ENCODE results near the gene GADL1. TPM values are rescaled to one million over a fixed set of nuclear protein-coding genes. Genes with fewer than 3 reads are reported as not detected.

The GADL1 gene
- polyA plus RNA-seq, 6 donors from 2014 or later, result not detected

- Mint-ChIP-seq H3K9me3 (no peaks in the 10 kb centered on the region), H3K27me3 (no peaks in the 10 kb centered on the region), H3K27ac (no peak overlapping the region), H3K36me3 (no peaks in the 10 kb centered on the region), H3K4me1 (no peaks in the 10 kb centered on the region), H3K4me3 (no peak overlapping the region)
- DNase-seq (no peak), ATAC-seq (ENCODE audit: low read depth in 2 of 2) (no peak)
Measured at GRCh38 chr3:30913176-30913575, 18.7 kb upstream of the GADL1 start.

GRCh38 chr3:30912301-30912700 lies 17.8 kb upstream of the GADL1 start:
- Mint-ChIP-seq H3K27me3 (no peaks in the 10 kb centered on the region), H3K4me3 (no peak overlapping the region), H3K27ac (no peak overlapping the region), H3K36me3 (no peaks in the 10 kb centered on the region), H3K4me1 (no peaks in the 10 kb centered on the region), H3K9me3 (no peaks in the 10 kb centered on the region)
- no peak for DNase-seq
- no peak for ATAC-seq (ENCODE audit: low read depth in 2 of 2)

GRCh38 chr3:30908456-30909037 lies 14.1 kb upstream of the GADL1 start:
- no peak overlapping the region for H3K4me3 Mint-ChIP-seq
- DNase-seq (no peak), ATAC-seq (ENCODE audit: low read depth in 2 of 2) (no peak)
- no peaks in the 10 kb centered on the region for H3K4me1 Mint-ChIP-seq
- H3K9me3 Mint-ChIP-seq, result no peaks in the 10 kb centered on the region
- H3K36me3 Mint-ChIP-seq, result no peaks in the 10 kb centered on the region
- H3K27ac Mint-ChIP-seq, result no peak overlapping the region
- H3K27me3 Mint-ChIP-seq, result no peaks in the 10 kb centered on the region

GRCh38 chr3:30904996-30905395 lies 10.5 kb upstream of the GADL1 start:
- H3K9me3 Mint-ChIP-seq, result no peaks in the 10 kb centered on the region
- ATAC-seq (ENCODE audit: low read depth in 2 of 2), result no peak

GRCh38 chr3:30895329-30895728 lies 868 bp upstream of the GADL1 start:
- peak overlapping the region in 4 of 8 donors; percentile 13 to 62 (median 45) for H3K4me3 Mint-ChIP-seq
- H3K36me3 Mint-ChIP-seq, result no peaks in the 10 kb centered on the region
- peaks cover 10 to 14% (median 11%) of the 10 kb centered on the region in 3 donors for H3K4me1 Mint-ChIP-seq
- ATAC-seq (ENCODE audit: low read depth in 2 of 2), result no peak
- DNase-seq, result no peak
- H3K9me3 Mint-ChIP-seq, result peaks cover 0 to 2% (median 0%) of the 10 kb centered on the region in 7 donors
- H3K27me3 Mint-ChIP-seq, result peaks cover 22 to 26% (median 25%) of the 10 kb centered on the region in 3 donors
- H3K27ac Mint-ChIP-seq, result no peak overlapping the region

More at GRCh38 chr3:30904996-30905395, 10.5 kb upstream of the GADL1 start:
- H3K27ac Mint-ChIP-seq, result no peak overlapping the region
- H3K36me3 Mint-ChIP-seq, result no peaks in the 10 kb centered on the region
- no peak for DNase-seq
- H3K27me3 Mint-ChIP-seq, result no peaks in the 10 kb centered on the region
- no peak overlapping the region for H3K4me3 Mint-ChIP-seq
- no peaks in the 10 kb centered on the region for H3K4me1 Mint-ChIP-seq

GRCh38 chr3:30893678-30894325 lies 659 bp downstream of the GADL1 start:
- no peak for DNase-seq
- Mint-ChIP-seq H3K4me1 (peaks cover 10 to 14% (median 12%) of the 10 kb centered on the region in 3 donors), H3K9me3 (peaks cover 0 to 2% (median 0%) of the 10 kb centered on the region in 7 donors), H3K4me3 (peak overlapping the region in 7 of 8 donors; percentile 13 to 83 (median 62)), H3K27ac (no peak overlapping the region), H3K36me3 (no peaks in the 10 kb centered on the region), H3K27me3 (peaks cover 22 to 26% (median 25%) of the 10 kb centered on the region in 3 donors)
- no peak for ATAC-seq (ENCODE audit: low read depth in 2 of 2)

GRCh38 chr3:30890907-30891306 lies 3.6 kb downstream of the GADL1 start:
- Mint-ChIP-seq H3K27me3 (peaks cover 24 to 41% (median 33%) of the 10 kb centered on the region in 3 donors), H3K4me3 (no peak overlapping the region), H3K27ac (no peak overlapping the region), H3K36me3 (no peaks in the 10 kb centered on the region), H3K4me1 (peaks cover 10 to 14% (median 12%) of the 10 kb centered on the region in 3 donors), H3K9me3 (peaks cover 0 to 5% (median 0%) of the 10 kb centered on the region in 7 donors)
- no peak for DNase-seq
- ATAC-seq (ENCODE audit: low read depth in 2 of 2), result no peak

GRCh38 chr3:30886888-30887287 lies 7.6 kb downstream of the GADL1 start:
- no peak for ATAC-seq (ENCODE audit: low read depth in 2 of 2)
- H3K36me3 Mint-ChIP-seq, result no peaks in the 10 kb centered on the region
- H3K4me1 Mint-ChIP-seq, result peaks cover 10 to 12% (median 10%) of the 10 kb centered on the region in 3 donors
- H3K27ac Mint-ChIP-seq, result no peak overlapping the region
- H3K27me3 Mint-ChIP-seq, result peaks cover 5 to 27% (median 16%) of the 10 kb centered on the region in 3 donors
- H3K9me3 Mint-ChIP-seq, result peaks cover 0 to 5% (median 0%) of the 10 kb centered on the region in 7 donors
- no peak for DNase-seq
- H3K4me3 Mint-ChIP-seq, result no peak overlapping the region

GRCh38 chr3:30878862-30879261 lies 15.6 kb downstream of the GADL1 start:
- Mint-ChIP-seq H3K9me3 (peaks cover 0 to 12% (median 4%) of the 10 kb centered on the region in 7 donors), H3K36me3 (no peaks in the 10 kb centered on the region), H3K27ac (no peak overlapping the region), H3K27me3 (no peaks in the 10 kb centered on the region), H3K4me3 (no peak overlapping the region), H3K4me1 (no peaks in the 10 kb centered on the region)
- DNase-seq (no peak), ATAC-seq (ENCODE audit: low read depth in 2 of 2) (no peak)

- Mint-ChIP-seq H3K9me3 (peaks cover 0 to 8% (median 3%) of the 10 kb centered on the region in 7 donors), H3K27ac (no peak overlapping the region), H3K4me1 (no peaks in the 10 kb centered on the region), H3K4me3 (no peak overlapping the region), H3K27me3 (no peaks in the 10 kb centered on the region), H3K36me3 (no peaks in the 10 kb centered on the region)
- no peak for ATAC-seq (ENCODE audit: low read depth in 2 of 2)
- no peak for DNase-seq
Measured at GRCh38 chr3:30875505-30875904, 19.0 kb downstream of the GADL1 start.

GRCh38 chr3:30873671-30874070 lies 20.8 kb downstream of the GADL1 start:
- ATAC-seq (ENCODE audit: low read depth in 2 of 2) (no peak), DNase-seq (no peak)
- Mint-ChIP-seq H3K9me3 (no peaks in the 10 kb centered on the region), H3K4me3 (no peak overlapping the region), H3K4me1 (no peaks in the 10 kb centered on the region), H3K36me3 (no peaks in the 10 kb centered on the region), H3K27me3 (no peaks in the 10 kb centered on the region), H3K27ac (no peak overlapping the region)

- Mint-ChIP-seq H3K27ac (no peak overlapping the region), H3K36me3 (no peaks in the 10 kb centered on the region), H3K9me3 (no peaks in the 10 kb centered on the region), H3K27me3 (no peaks in the 10 kb centered on the region), H3K4me1 (no peaks in the 10 kb centered on the region), H3K4me3 (no peak overlapping the region)
- DNase-seq (no peak), ATAC-seq (ENCODE audit: low read depth in 2 of 2) (no peak)
Measured at GRCh38 chr3:30872879-30873278, 21.6 kb downstream of the GADL1 start.

GRCh38 chr3:30871720-30872119 lies 22.7 kb downstream of the GADL1 start:
- H3K4me1 Mint-ChIP-seq, result no peaks in the 10 kb centered on the region
- H3K4me3 Mint-ChIP-seq, result no peak overlapping the region
- no peak overlapping the region for H3K27ac Mint-ChIP-seq
- H3K9me3 Mint-ChIP-seq, result no peaks in the 10 kb centered on the region
- no peaks in the 10 kb centered on the region for H3K36me3 Mint-ChIP-seq
- no peak for DNase-seq
- no peak for ATAC-seq (ENCODE audit: low read depth in 2 of 2)
- H3K27me3 Mint-ChIP-seq, result no peaks in the 10 kb centered on the region

GRCh38 chr3:30864836-30865235 lies 29.6 kb downstream of the GADL1 start:
- no peaks in the 10 kb centered on the region for H3K9me3 Mint-ChIP-seq
- no peaks in the 10 kb centered on the region for H3K27me3 Mint-ChIP-seq
- DNase-seq, result no peak
- no peaks in the 10 kb centered on the region for H3K4me1 Mint-ChIP-seq
- H3K36me3 Mint-ChIP-seq, result no peaks in the 10 kb centered on the region
- ATAC-seq (ENCODE audit: low read depth in 2 of 2), result no peak
- H3K27ac Mint-ChIP-seq, result no peak overlapping the region
- H3K4me3 Mint-ChIP-seq, result no peak overlapping the region
